HEK293 (cell line): ENCODE results near the gene EXOC3.

Experiments used
- CTCF ChIA-PET: fragments of 350-600 bp; formaldehyde crosslinking; extraction: SDS; loops from one replicate; lab custom pipeline; 2021; ENCODE audit warnings: antibody characterized with exemption; lab: Yijun Ruan, JAX
- POLR2A ChIA-PET: fragments of 300-600 bp; formaldehyde crosslinking; extraction: SDS; loops from one replicate; lab custom pipeline; 2020; ENCODE audit warnings: antibody characterized with exemption, inconsistent platforms; lab: Yijun Ruan, JAX
- H3K27ac ChIP-seq: fragments of 200-500 bp; sonication (Bioruptor generic); 2 replicates; pipeline ENCODE4 v1.5.1; 2014; ENCODE audit warnings: low read depth, low read length, control low read depth, inconsistent platforms; ENCODE audit errors: extremely low read depth
- H3K36me3 ChIP-seq, 2 experiments: fragments of 200-500 bp in 1 of 2; sonication (Bioruptor generic) in 1 of 2; 1 replicate in 1 of 2; 2 replicates in 1 of 2; pipeline ENCODE4 v1.5.1; 2014 to 2017; ENCODE audit warnings: inconsistent platforms in 2 of 2, low read length in 2 of 2; ENCODE audit not compliant: control insufficient read depth in 2 of 2, insufficient read depth in 1 of 2
- H3K4me1 ChIP-seq: fragments of 200-500 bp; sonication (Bioruptor generic); 2 replicates; pipeline ENCODE4 v1.5.1; 2014; ENCODE audit warnings: mild to moderate bottlenecking, low read length, inconsistent platforms; ENCODE audit not compliant: control insufficient read depth, insufficient read depth
- H3K4me3 ChIP-seq: 2 replicates; pipeline ENCODE4 v1.5.1; 2011; ENCODE audit warnings: low read depth, mild to moderate bottlenecking, control low read depth, low read length, moderate library complexity
- H3K9me3 ChIP-seq: fragments of 200-500 bp; sonication (Bioruptor generic); 2 replicates; pipeline ENCODE4 v1.5.1; 2014; ENCODE audit warnings: low read depth, low read length, inconsistent platforms; ENCODE audit not compliant: control insufficient read depth, insufficient read depth
- EGR2 ChIP-seq: fragments of 450-650 bp; formaldehyde crosslinking; IDR thresholded peaks from 2 replicates; pipeline ENCODE4 v1.5.1; 2016; ENCODE audit warnings: low read depth, missing biosample characterization, missing genetic modification characterization
- GFI1B ChIP-seq: fragments of 450-650 bp; formaldehyde crosslinking; IDR thresholded peaks from 2 replicates; pipeline ENCODE4 v1.5.1; 2016; ENCODE audit warnings: missing biosample characterization, missing genetic modification characterization
- HOXD13 ChIP-seq: sonication (generic); formaldehyde crosslinking; IDR thresholded peaks from 2 replicates; pipeline ENCODE4 v1.8.0; 2022; ENCODE audit warnings: missing genetic modification reagents, borderline replicate concordance
- IKZF3 ChIP-seq: fragments of 450-650 bp; IDR thresholded peaks from 2 replicates; pipeline ENCODE4 v1.5.0; 2018; ENCODE audit warnings: missing biosample characterization, mild to moderate bottlenecking, missing genetic modification characterization, moderate library complexity
- MEIS1 ChIP-seq: sonication (generic); formaldehyde crosslinking; IDR thresholded peaks from 2 replicates; pipeline ENCODE4 v1.8.1; 2022; ENCODE audit warnings: missing genetic modification reagents, mild to moderate bottlenecking, borderline replicate concordance
- PRDM6 ChIP-seq: fragments of 450-650 bp; formaldehyde crosslinking; IDR thresholded peaks from 2 replicates; pipeline ENCODE4 v1.5.1; 2017; ENCODE audit warnings: missing biosample characterization, missing genetic modification characterization
- SALL2 ChIP-seq: fragments of 450-650 bp; formaldehyde crosslinking; IDR thresholded peaks from 2 replicates; pipeline ENCODE4 v1.5.0; 2017; ENCODE audit warnings: missing biosample characterization, mild to moderate bottlenecking, missing genetic modification characterization, borderline replicate concordance
- ZBTB21 ChIP-seq: fragments of 450-650 bp; formaldehyde crosslinking; IDR thresholded peaks from 2 replicates; pipeline ENCODE4 v1.5.1; 2017; ENCODE audit warnings: missing biosample characterization, missing genetic modification characterization
- ZEB2 ChIP-seq: fragments of 450-650 bp; formaldehyde crosslinking; IDR thresholded peaks from 2 replicates; pipeline ENCODE4 v1.5.1; 2016; ENCODE audit warnings: missing biosample characterization, missing genetic modification characterization
- ZFHX2 ChIP-seq: fragments of 450-650 bp; formaldehyde crosslinking; conservative IDR thresholded peaks from 2 replicates; pipeline ENCODE4 v1.5.1; 2016; ENCODE audit warnings: missing biosample characterization, missing genetic modification characterization
- ZNF214 ChIP-seq: fragments of 450-650 bp; formaldehyde crosslinking; IDR thresholded peaks from 2 replicates; pipeline ENCODE4 v1.5.1; 2017; ENCODE audit warnings: missing biosample characterization, mild to moderate bottlenecking, missing genetic modification characterization, borderline replicate concordance
- ZNF221 ChIP-seq: fragments of 450-650 bp; formaldehyde crosslinking; IDR thresholded peaks from 2 replicates; pipeline ENCODE4 v1.5.1; 2017; ENCODE audit warnings: missing biosample characterization, missing genetic modification characterization, borderline replicate concordance
- ZNF292 ChIP-seq: fragments of 450-650 bp; formaldehyde crosslinking; IDR thresholded peaks from 2 replicates; pipeline ENCODE4 v1.5.1; 2016; ENCODE audit warnings: low read depth, missing biosample characterization, missing genetic modification characterization, borderline replicate concordance
- ZNF362 ChIP-seq: fragments of 450-650 bp; formaldehyde crosslinking; IDR thresholded peaks from 2 replicates; pipeline ENCODE4 v1.5.1; 2016; ENCODE audit warnings: missing biosample characterization, missing genetic modification characterization
- ZNF37A ChIP-seq: fragments of 450-650 bp; IDR thresholded peaks from 2 replicates; pipeline ENCODE4 v1.5.1; 2018; ENCODE audit warnings: missing biosample characterization, missing genetic modification characterization
- ZNF423 ChIP-seq: fragments of 450-650 bp; formaldehyde crosslinking; IDR thresholded peaks from 2 replicates; pipeline ENCODE4 v1.5.1; 2016; ENCODE audit warnings: missing biosample characterization, missing genetic modification characterization
- ZNF580 ChIP-seq: fragments of 450-650 bp; formaldehyde crosslinking; IDR thresholded peaks from 2 replicates; pipeline ENCODE4 v1.5.1; 2016; ENCODE audit warnings: missing biosample characterization, missing genetic modification characterization
- ZNF585B ChIP-seq: fragments of 450-650 bp; formaldehyde crosslinking; IDR thresholded peaks from 2 replicates; pipeline ENCODE4 v1.5.1; 2016; ENCODE audit warnings: missing biosample characterization, missing genetic modification characterization
- ZNF610 ChIP-seq: fragments of 450-650 bp; formaldehyde crosslinking; IDR thresholded peaks from 2 replicates; pipeline ENCODE4 v1.5.1; 2016; ENCODE audit warnings: missing biosample characterization, missing genetic modification characterization, borderline replicate concordance
- ZNF623 ChIP-seq: fragments of 450-650 bp; formaldehyde crosslinking; IDR thresholded peaks from 2 replicates; pipeline ENCODE4 v1.5.1; 2016; ENCODE audit warnings: missing biosample characterization, missing genetic modification characterization
- ZNF791 ChIP-seq: fragments of 450-650 bp; formaldehyde crosslinking; IDR thresholded peaks from 2 replicates; pipeline ENCODE4 v1.5.1; 2016; ENCODE audit warnings: missing biosample characterization, missing genetic modification characterization
- ZNF792 ChIP-seq: fragments of 450-650 bp; formaldehyde crosslinking; IDR thresholded peaks from 2 replicates; pipeline ENCODE4 v1.5.1; 2016; ENCODE audit warnings: missing biosample characterization, missing genetic modification characterization
- TF ChIP-seq, protein P1 (sequence below): fragments of 450-650 bp; formaldehyde crosslinking; conservative IDR thresholded peaks from 2 replicates; pipeline ENCODE4 v1.5.1; 2016; ENCODE audit warnings: low read depth, missing biosample characterization, missing genetic modification characterization
- TF ChIP-seq, protein P2 (sequence below): sonication (generic); formaldehyde crosslinking; IDR thresholded peaks from 2 replicates; pipeline ENCODE4 v1.8.1; 2022; ENCODE audit warnings: mild to moderate bottlenecking, moderate library complexity, missing genetic modification reagents

EXOC3 gene

DNA sequence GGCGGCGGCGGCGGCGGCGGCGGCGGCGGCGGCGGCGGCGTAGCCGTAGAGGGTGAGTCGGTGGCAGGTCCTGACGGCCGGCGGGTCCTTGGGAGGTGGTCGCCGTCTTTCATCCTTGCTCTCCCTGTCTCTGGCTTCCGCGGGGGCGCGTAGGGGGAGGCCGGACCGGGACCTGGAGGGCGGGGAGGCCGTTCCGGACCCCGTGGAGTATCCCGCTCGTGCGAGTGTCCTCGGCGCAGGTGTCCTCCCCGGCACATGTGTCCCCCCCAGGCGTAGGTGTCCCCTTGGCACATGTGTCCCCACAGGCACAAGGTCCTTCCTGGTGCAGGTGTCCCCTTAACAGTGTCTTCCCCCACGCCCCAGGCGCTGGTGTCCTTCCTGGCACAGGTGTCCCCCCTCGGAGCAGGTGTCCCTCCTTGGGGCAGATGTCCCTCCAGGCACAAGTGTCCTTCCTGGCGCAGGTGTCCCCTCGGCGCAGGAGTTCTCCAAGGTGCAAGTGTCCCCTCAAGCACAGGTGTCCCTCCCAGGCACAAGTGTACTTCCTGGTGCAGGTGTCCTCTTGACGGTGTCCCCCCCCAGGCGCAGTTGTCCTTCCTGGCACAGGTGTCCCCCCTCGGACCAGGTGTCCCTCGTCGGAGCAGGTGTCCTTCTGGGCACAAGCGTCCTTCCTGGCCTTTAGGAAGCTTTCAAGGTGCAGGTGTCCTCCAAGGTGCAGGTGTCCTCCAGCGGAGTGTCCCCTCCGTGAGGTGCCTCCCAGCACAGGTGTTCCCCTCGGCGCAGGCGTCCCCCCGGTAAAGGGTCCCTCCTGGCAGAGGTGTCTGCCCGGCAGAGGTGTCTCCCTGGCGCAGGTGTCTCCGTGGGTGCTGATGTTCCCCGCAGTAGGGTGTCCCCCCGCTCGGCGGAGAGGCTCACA lies 519 bp downstream of the EXOC3 start:
- TF ChIP-seq ZFHX2 (tag by site-specific recombination) (peak; percentile 73), ZNF585B (no peak), MEIS1 (CRISPR knock-in tag) (0 out of 2 replicates have a peak, but pooled peaks have one; percentile 15), ZNF214 (tag by site-specific recombination) (no peak), ZNF37A (tag by site-specific recombination) (no peak), ZEB2 (tag by site-specific recombination) (peak; percentile 25; the same call in 1 of the 2 replicates), SALL2 (no peak), ZNF423 (tag by site-specific recombination) (no peak), ZNF221 (tag by site-specific recombination) (no peak), ZNF623 (tag by site-specific recombination) (no peak), EGR2 (tag by site-specific recombination) (peak; percentile 35; the same call in 1 of the 2 replicates), ZNF292 (tag by site-specific recombination) (no peak), ZNF610 (no peak)
- TF ChIP-seq, protein P1, sequence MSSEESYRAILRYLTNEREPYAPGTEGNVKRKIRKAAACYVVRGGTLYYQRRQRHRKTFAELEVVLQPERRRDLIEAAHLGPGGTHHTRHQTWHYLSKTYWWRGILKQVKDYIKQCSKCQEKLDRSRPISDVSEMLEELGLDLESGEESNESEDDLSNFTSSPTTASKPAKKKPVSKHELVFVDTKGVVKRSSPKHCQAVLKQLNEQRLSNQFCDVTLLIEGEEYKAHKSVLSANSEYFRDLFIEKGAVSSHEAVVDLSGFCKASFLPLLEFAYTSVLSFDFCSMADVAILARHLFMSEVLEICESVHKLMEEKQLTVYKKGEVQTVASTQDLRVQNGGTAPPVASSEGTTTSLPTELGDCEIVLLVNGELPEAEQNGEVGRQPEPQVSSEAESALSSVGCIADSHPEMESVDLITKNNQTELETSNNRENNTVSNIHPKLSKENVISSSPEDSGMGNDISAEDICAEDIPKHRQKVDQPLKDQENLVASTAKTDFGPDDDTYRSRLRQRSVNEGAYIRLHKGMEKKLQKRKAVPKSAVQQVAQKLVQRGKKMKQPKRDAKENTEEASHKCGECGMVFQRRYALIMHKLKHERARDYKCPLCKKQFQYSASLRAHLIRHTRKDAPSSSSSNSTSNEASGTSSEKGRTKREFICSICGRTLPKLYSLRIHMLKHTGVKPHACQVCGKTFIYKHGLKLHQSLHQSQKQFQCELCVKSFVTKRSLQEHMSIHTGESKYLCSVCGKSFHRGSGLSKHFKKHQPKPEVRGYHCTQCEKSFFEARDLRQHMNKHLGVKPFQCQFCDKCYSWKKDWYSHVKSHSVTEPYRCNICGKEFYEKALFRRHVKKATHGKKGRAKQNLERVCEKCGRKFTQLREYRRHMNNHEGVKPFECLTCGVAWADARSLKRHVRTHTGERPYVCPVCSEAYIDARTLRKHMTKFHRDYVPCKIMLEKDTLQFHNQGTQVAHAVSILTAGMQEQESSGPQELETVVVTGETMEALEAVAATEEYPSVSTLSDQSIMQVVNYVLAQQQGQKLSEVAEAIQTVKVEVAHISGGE (tag by site-specific recombination): peak; percentile 96
- TF ChIP-seq, protein P2, sequence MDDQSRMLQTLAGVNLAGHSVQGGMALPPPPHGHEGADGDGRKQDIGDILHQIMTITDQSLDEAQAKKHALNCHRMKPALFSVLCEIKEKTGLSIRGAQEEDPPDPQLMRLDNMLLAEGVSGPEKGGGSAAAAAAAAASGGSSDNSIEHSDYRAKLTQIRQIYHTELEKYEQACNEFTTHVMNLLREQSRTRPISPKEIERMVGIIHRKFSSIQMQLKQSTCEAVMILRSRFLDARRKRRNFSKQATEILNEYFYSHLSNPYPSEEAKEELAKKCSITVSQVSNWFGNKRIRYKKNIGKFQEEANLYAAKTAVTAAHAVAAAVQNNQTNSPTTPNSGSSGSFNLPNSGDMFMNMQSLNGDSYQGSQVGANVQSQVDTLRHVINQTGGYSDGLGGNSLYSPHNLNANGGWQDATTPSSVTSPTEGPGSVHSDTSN: peak; percentile 23; the same call in 1 of the 2 replicates
- ChIA-PET POLR2A (interaction anchor here (0.6 to 1.5 kb wide), 5 partner anchors 12 to 451 kb away, joined by 3 to 5 read pairs (median 3); no protein-coding TSS in a partner anchor), CTCF (interaction anchor here (0.7 kb wide), 1 partner anchor 11 kb away, joined by 3 read pairs; no protein-coding TSS in a partner anchor)
- Histone ChIP-seq H3K36me3 (peaks cover 3 to 33% of the 10 kb centered on the region in 2 experiments; a peak in 2 of 3 replicates), H3K4me1 (peaks cover 10% of the 10 kb centered on the region), H3K27ac (peak overlapping the region; percentile 81; the same call in 1 of the 2 replicates), H3K9me3 (no peaks in the 10 kb centered on the region), H3K4me3 (peak overlapping the region; percentile 64)

GRCh38 chr5:444226-444625 lies 1.2 kb downstream of the EXOC3 start:
- CTCF ChIA-PET: interaction anchor here (2.9 kb wide), 1 partner anchor 13 kb away, joined by 20 read pairs; no protein-coding TSS in a partner anchor
- peaks cover 10% of the 10 kb centered on the region for H3K4me1 ChIP-seq
- peaks cover 3 to 41% of the 10 kb centered on the region in 2 experiments for H3K36me3 ChIP-seq
- peak overlapping the region; percentile 64; the same call in 1 of the 2 replicates for H3K4me3 ChIP-seq
- no peak overlapping the region; the same call in 1 of the 2 replicates for H3K27ac ChIP-seq
- POLR2A ChIA-PET: no interaction called here
- H3K9me3 ChIP-seq: no peaks in the 10 kb centered on the region
- TF ChIP-seq ZNF362 (no peak), ZNF792 (no peak), ZNF791 (tag by site-specific recombination) (no peak), HOXD13 (CRISPR knock-in tag) (no peak), IKZF3 (tag by site-specific recombination) (no peak), SALL2 (no peak), ZNF580 (tag by site-specific recombination) (no peak), GFI1B (tag by site-specific recombination) (no peak), ZBTB21 (tag by site-specific recombination) (no peak), PRDM6 (no peak)
